GM23338 (cell line): ENCODE results near the gene RIPK4. TPM values are rescaled to one million over a fixed set of nuclear protein-coding genes. Genes with fewer than 3 reads are reported as not detected.
"Not testable (repeated sequence)": the region's sequence is repeated elsewhere in the genome, so short reads cannot be mapped to it uniquely, and the experiment has no call there.

Experiments
- ATAC-seq: fragments of 200-7000 bp; cut with Tn5 transposase; 3 replicates; pipeline ENCODE4 v1.9.1; 2020
- DNase-seq: peaks from one replicate; pipeline ENCODE4 v3.0.0-alpha.2; 2015; ENCODE audit warnings: low spot score
- H2AFZ ChIP-seq: fragments of 200-600 bp; sonication (generic); 2 replicates; pipeline ENCODE4 v1.8.0; 2016; ENCODE audit warnings: antibody characterized with exemption, mild to moderate bottlenecking, moderate library complexity
- H3F3A ChIP-seq: fragments of 200-600 bp; sonication (generic); replicated peaks from 2 replicates; pipeline ENCODE4 v1.8.0; 2017; ENCODE audit warnings: antibody characterized with exemption, mixed run types, low read depth
- H3K27ac ChIP-seq: fragments of 200-600 bp; sonication (generic); 2 replicates; pipeline ENCODE4 v1.6.1; 2016; ENCODE audit warnings: low read depth
- H3K27me3 ChIP-seq: fragments of 200-600 bp; sonication (generic); 2 replicates; pipeline ENCODE4 v1.8.0; 2016; ENCODE audit warnings: mild to moderate bottlenecking, mixed run types, moderate library complexity; ENCODE audit not compliant: insufficient read depth
- H3K36me3 ChIP-seq: fragments of 200-600 bp; sonication (generic); 2 replicates; pipeline ENCODE4 v1.8.0; 2016; ENCODE audit warnings: mild to moderate bottlenecking; ENCODE audit not compliant: insufficient read depth
- H3K4me1 ChIP-seq: fragments of 200-600 bp; sonication (generic); 2 replicates; pipeline ENCODE4 v1.8.0; 2016; ENCODE audit warnings: mild to moderate bottlenecking, moderate library complexity; ENCODE audit not compliant: insufficient read depth
- H3K4me2 ChIP-seq: fragments of 200-600 bp; sonication (generic); 2 replicates; pipeline ENCODE4 v1.7.1; 2017; ENCODE audit warnings: mixed run types
- H3K4me3 ChIP-seq: fragments of 200-600 bp; sonication (generic); 2 replicates; pipeline ENCODE4 v1.6.1; 2016; ENCODE audit warnings: mixed run types
- H3K79me2 ChIP-seq: fragments of 200-600 bp; sonication (generic); replicated peaks from 2 replicates; pipeline ENCODE4 v1.8.0; 2017; ENCODE audit warnings: mild to moderate bottlenecking; ENCODE audit not compliant: insufficient read depth
- H3K9me2 ChIP-seq: fragments of 200-600 bp; sonication (generic); 2 replicates; pipeline ENCODE4 v1.8.0; 2017; ENCODE audit not compliant: insufficient read depth
- H4K20me1 ChIP-seq: fragments of 200-600 bp; sonication (generic); replicated peaks from 2 replicates; pipeline ENCODE4 v1.8.0; 2017; ENCODE audit warnings: mild to moderate bottlenecking; ENCODE audit not compliant: insufficient read depth
- H3K27ac Mint-ChIP-seq: 2 replicates; pipeline ENCODE4 v1.8.0; 2020; ENCODE audit warnings: inconsistent platforms, mild to moderate bottlenecking, moderate library complexity, mixed read lengths
- H3K27me3 Mint-ChIP-seq: 3 replicates; pipeline ENCODE4 v1.8.0; 2022; ENCODE audit warnings: low read depth, mild to moderate bottlenecking, moderate library complexity, mixed read lengths, inconsistent platforms; ENCODE audit not compliant: insufficient read depth, poor library complexity
- H3K36me3 Mint-ChIP-seq: 3 replicates; pipeline ENCODE4 v1.8.0; 2021; ENCODE audit warnings: low read depth, mild to moderate bottlenecking, inconsistent platforms, moderate library complexity, mixed read lengths
- H3K4me1 Mint-ChIP-seq: 3 replicates; pipeline ENCODE4 v1.8.0; 2020; ENCODE audit warnings: mild to moderate bottlenecking, inconsistent platforms, mixed read lengths
- H3K4me3 Mint-ChIP-seq: 3 replicates; pipeline ENCODE4 v1.8.0; 2021; ENCODE audit warnings: moderate library complexity, mild to moderate bottlenecking, inconsistent platforms, mixed read lengths
- H3K9me3 Mint-ChIP-seq: 3 replicates; pipeline ENCODE4 v1.8.0; 2020; ENCODE audit warnings: moderate library complexity, mild to moderate bottlenecking, inconsistent platforms, mixed read lengths
- EZH2phosphoT487 ChIP-seq: fragments of 200-600 bp; sonication (generic); IDR thresholded peaks from one replicate; pipeline ENCODE4 v1.8.1; 2018; ENCODE audit warnings: antibody characterized with exemption; ENCODE audit not compliant: unreplicated experiment
- NANOG ChIP-seq: IDR thresholded peaks from 2 replicates; pipeline ENCODE4 v1.6.1; 2016; ENCODE audit warnings: antibody characterized with exemption, borderline replicate concordance
- STAT1 ChIP-seq: IDR thresholded peaks from one replicate; pipeline ENCODE4 v1.6.1; 2016; ENCODE audit warnings: antibody characterized with exemption; ENCODE audit not compliant: unreplicated experiment
- ZNF114 ChIP-seq: fragments of 250-450 bp; sonication (Bioruptor Pico); IDR thresholded peaks from 2 replicates; pipeline ENCODE4 v1.5.0; 2020; ENCODE audit warnings: mild to moderate bottlenecking, moderate library complexity
- ZNF331 ChIP-seq: fragments of 250-450 bp; sonication (Bioruptor Pico); IDR thresholded peaks from 2 replicates; pipeline ENCODE4 v1.5.0; 2020; ENCODE audit warnings: low read depth, mild to moderate bottlenecking, moderate library complexity
- polyA plus RNA-seq: library from polyadenylated mRNA; unstranded; fragments of >200 nt; fragmentation: Nextera tagmentation; extraction: Ambion mirVana; gene quantifications from 2 replicates; pipeline ENCODE4 v1.2.1, GENCODE V29; 2016
- total RNA-seq: library from RNA; depleted of rRNA; stranded (reverse); fragments of >200 nt; shearing (Covaris generic); gene quantifications from 2 replicates; pipeline ENCODE4 v1.2.3, GENCODE V29; 2014
- TF ChIP-seq, protein P1 (sequence below): IDR thresholded peaks from one replicate; pipeline ENCODE4 v1.6.1; 2018; ENCODE audit warnings: antibody characterized with exemption; ENCODE audit not compliant: unreplicated experiment
- TF ChIP-seq, protein P2 (sequence below): IDR thresholded peaks from 2 replicates; pipeline ENCODE4 v1.6.1; 2016; ENCODE audit warnings: antibody characterized with exemption

RIPK4 gene
- total and polyA plus RNA-seq, 2 experiments from 2014 or later = 2.5 to 9.9 TPM

GRCh38 chr21:41715649-41716281 lies 51.1 kb downstream of the RIPK4 start:
- no peak for TF ChIP-seq EZH2phosphoT487
- TF ChIP-seq, protein P1, sequence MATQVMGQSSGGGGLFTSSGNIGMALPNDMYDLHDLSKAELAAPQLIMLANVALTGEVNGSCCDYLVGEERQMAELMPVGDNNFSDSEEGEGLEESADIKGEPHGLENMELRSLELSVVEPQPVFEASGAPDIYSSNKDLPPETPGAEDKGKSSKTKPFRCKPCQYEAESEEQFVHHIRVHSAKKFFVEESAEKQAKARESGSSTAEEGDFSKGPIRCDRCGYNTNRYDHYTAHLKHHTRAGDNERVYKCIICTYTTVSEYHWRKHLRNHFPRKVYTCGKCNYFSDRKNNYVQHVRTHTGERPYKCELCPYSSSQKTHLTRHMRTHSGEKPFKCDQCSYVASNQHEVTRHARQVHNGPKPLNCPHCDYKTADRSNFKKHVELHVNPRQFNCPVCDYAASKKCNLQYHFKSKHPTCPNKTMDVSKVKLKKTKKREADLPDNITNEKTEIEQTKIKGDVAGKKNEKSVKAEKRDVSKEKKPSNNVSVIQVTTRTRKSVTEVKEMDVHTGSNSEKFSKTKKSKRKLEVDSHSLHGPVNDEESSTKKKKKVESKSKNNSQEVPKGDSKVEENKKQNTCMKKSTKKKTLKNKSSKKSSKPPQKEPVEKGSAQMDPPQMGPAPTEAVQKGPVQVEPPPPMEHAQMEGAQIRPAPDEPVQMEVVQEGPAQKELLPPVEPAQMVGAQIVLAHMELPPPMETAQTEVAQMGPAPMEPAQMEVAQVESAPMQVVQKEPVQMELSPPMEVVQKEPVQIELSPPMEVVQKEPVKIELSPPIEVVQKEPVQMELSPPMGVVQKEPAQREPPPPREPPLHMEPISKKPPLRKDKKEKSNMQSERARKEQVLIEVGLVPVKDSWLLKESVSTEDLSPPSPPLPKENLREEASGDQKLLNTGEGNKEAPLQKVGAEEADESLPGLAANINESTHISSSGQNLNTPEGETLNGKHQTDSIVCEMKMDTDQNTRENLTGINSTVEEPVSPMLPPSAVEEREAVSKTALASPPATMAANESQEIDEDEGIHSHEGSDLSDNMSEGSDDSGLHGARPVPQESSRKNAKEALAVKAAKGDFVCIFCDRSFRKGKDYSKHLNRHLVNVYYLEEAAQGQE = no peak
- peaks cover 11% of the 10 kb centered on the region for H3K4me1 ChIP-seq
- peaks cover 4% of the 10 kb centered on the region; the same call in 1 of the 2 replicates for H3K27me3 ChIP-seq
- no peaks in the 10 kb centered on the region for H3K9me3 Mint-ChIP-seq
- no peaks in the 10 kb centered on the region for H3K9me2 ChIP-seq
- H3K4me3 ChIP-seq = no peak overlapping the region
- no peak overlapping the region for H3K4me3 Mint-ChIP-seq
- H3K27ac Mint-ChIP-seq = no peak overlapping the region
- DNase-seq (peak; percentile 51), ATAC-seq (no peak)
- no peak overlapping the region for H3K4me2 ChIP-seq
- H3F3A ChIP-seq = no peaks in the 10 kb centered on the region
- H3K27ac ChIP-seq = no peak overlapping the region
- no peaks in the 10 kb centered on the region for H4K20me1 ChIP-seq
- H3K79me2 ChIP-seq = no peaks in the 10 kb centered on the region
- H3K27me3 Mint-ChIP-seq = peaks cover 14% of the 10 kb centered on the region
- H3K36me3 ChIP-seq = no peaks in the 10 kb centered on the region
- H3K36me3 Mint-ChIP-seq = no peaks in the 10 kb centered on the region
- H2AFZ ChIP-seq = no peak overlapping the region
- H3K4me1 Mint-ChIP-seq = peaks cover 52% of the 10 kb centered on the region

DNA sequence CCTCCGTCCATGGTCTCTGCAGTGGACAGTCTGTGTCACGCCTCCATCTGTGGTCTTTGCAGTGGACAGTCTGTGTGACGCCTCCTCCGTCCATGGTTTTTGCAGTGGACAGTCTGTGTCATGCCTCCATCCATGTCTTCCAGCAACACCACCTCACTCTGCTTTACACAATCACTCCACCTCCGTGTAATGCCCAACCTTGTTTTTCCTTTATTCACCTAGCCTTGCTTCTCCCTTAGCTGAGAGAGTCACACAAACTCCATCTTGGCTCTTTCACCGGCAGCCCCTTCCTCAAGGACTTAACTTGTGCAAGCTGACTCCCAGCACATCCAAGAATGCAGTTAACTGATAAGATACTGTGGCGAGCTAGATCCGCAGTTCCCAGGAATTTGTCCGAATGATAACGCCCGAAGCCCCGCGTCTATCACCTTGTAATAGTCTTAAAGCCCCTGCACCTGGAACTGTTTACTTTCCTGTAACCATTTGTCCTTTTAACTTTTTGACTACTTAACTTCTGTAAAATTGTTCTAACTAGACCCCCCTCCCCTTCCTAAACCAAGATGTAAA lies 52.5 kb downstream of the RIPK4 start:
- H3K9me3 Mint-ChIP-seq, H3K4me3 Mint-ChIP-seq, H3K27ac ChIP-seq, H3K79me2 ChIP-seq, DNase-seq, H3K4me2 ChIP-seq, H3K27ac Mint-ChIP-seq, H3F3A ChIP-seq, H4K20me1 ChIP-seq, H3K4me3 ChIP-seq, ATAC-seq, H3K36me3 ChIP-seq, H3K36me3 Mint-ChIP-seq, H3K27me3 ChIP-seq, H2AFZ ChIP-seq, H3K9me2 ChIP-seq: not testable (repeated sequence)
- Mint-ChIP-seq H3K4me1 (peaks cover 50% of the 10 kb centered on the region), H3K27me3 (peaks cover 14% of the 10 kb centered on the region)
- peaks cover 11% of the 10 kb centered on the region for H3K4me1 ChIP-seq

- Mint-ChIP-seq H3K36me3 (no peaks in the 10 kb centered on the region), H3K27ac (no peak overlapping the region), H3K4me1 (peaks cover 50% of the 10 kb centered on the region), H3K4me3 (no peak overlapping the region), H3K9me3 (no peaks in the 10 kb centered on the region; the same call in 2 of the 3 replicates), H3K27me3 (peaks cover 14% of the 10 kb centered on the region)
- no peak overlapping the region for H3K4me2 ChIP-seq
- H3K36me3 ChIP-seq = no peaks in the 10 kb centered on the region
- H3K79me2 ChIP-seq = no peaks in the 10 kb centered on the region
- H3K27me3 ChIP-seq = peaks cover 4% of the 10 kb centered on the region; the same call in 1 of the 2 replicates
- no peaks in the 10 kb centered on the region for H3F3A ChIP-seq
- ATAC-seq (no peak), DNase-seq (no peak)
- no peaks in the 10 kb centered on the region for H4K20me1 ChIP-seq
- H3K4me1 ChIP-seq = peaks cover 11% of the 10 kb centered on the region
- no peak overlapping the region for H3K4me3 ChIP-seq
- H3K27ac ChIP-seq = no peak overlapping the region
- H3K9me2 ChIP-seq = no peaks in the 10 kb centered on the region
- H2AFZ ChIP-seq = no peak overlapping the region
- TF ChIP-seq, protein P1 = no peak
- TF ChIP-seq NANOG = no peak
- TF ChIP-seq ZNF331 = no peak
- TF ChIP-seq, protein P2, sequence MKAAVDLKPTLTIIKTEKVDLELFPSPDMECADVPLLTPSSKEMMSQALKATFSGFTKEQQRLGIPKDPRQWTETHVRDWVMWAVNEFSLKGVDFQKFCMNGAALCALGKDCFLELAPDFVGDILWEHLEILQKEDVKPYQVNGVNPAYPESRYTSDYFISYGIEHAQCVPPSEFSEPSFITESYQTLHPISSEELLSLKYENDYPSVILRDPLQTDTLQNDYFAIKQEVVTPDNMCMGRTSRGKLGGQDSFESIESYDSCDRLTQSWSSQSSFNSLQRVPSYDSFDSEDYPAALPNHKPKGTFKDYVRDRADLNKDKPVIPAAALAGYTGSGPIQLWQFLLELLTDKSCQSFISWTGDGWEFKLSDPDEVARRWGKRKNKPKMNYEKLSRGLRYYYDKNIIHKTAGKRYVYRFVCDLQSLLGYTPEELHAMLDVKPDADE = no peak
- TF ChIP-seq STAT1 = no peak
- TF ChIP-seq ZNF114 = no peak
Measured at GRCh38 chr21:41713495-41714281, 53.2 kb downstream of the RIPK4 start.
